Esophagus squamous epithelium (tissue), 5 donors: ENCODE data around the gene KLF7. TPM values are rescaled to one million over a fixed set of nuclear protein-coding genes. Genes with fewer than 3 reads are reported as not detected.

Experiments used
- DNase-seq: peaks from one replicate; lab custom pipeline; 2025; lab: John Stamatoyannopoulos, UW
- H3K27ac ChIP-seq, 4 donors: fragments of 200-600 bp; sonication (generic); one replicate each; pipeline ENCODE4 v1.5.1; 2016 to 2019; ENCODE audit warnings: mild to moderate bottlenecking in 1 of 4
- H3K27me3 ChIP-seq, 4 donors: fragments of 200-600 bp; sonication (generic); 1 replicate in 3 of 4; 2 replicates in 1 of 4; pipeline versions ENCODE4 v1.5.1 to v1.6.0; 2017 to 2021; ENCODE audit warnings: antibody characterized with exemption in 1 of 4
- H3K36me3 ChIP-seq, 3 donors: fragments of 200-600 bp; sonication (generic); one replicate each; pipeline ENCODE4 v1.5.1; 2016 to 2019
- H3K4me1 ChIP-seq, 3 donors: fragments of 200-600 bp; sonication (generic); one replicate each; pipeline ENCODE4 v1.5.1; 2017 to 2019
- H3K4me3 ChIP-seq, 4 donors: fragments of 200-600 bp; sonication (generic); 1 replicate in 3 of 4; 2 replicates in 1 of 4; pipeline ENCODE4 v1.5.1; 2016 to 2019; ENCODE audit warnings: mild to moderate bottlenecking in 2 of 4, moderate library complexity in 1 of 4
- H3K9me3 ChIP-seq, 3 donors: fragments of 200-600 bp; sonication (generic); one replicate each; pipeline ENCODE4 v1.5.1; 2016 to 2019
- POLR2A ChIP-seq, 4 donors: fragments of 450-650 bp; IDR thresholded peaks; one replicate each; pipeline ENCODE4 v1.6.1; 2017; ENCODE audit warnings: antibody characterized with exemption in 4 of 4, mild to moderate bottlenecking in 4 of 4, moderate library complexity in 3 of 4
- WGBS, 2 donors: methylation state at CpG; one replicate each; pipeline ENCODE4 v1.1.5; 2018; 5-methylcytosine and 5-hydroxymethylcytosine counted together
- intact Hi-C: fragments of 100-400 bp; cut with DNase I; formaldehyde crosslinking; loops from one replicate; pipeline ENCODE4 v1.15.0; 2022
- total RNA-seq, 4 donors: library from RNA; depleted of rRNA; stranded (reverse); fragments of >200 nt; gene quantifications; one replicate each; pipeline ENCODE4 v1.1.0, GENCODE V29; 2016
- TF ChIP-seq, protein P1 (sequence below), 6 experiments: fragments of 450-650 bp in 4 of 6; fragments of 200-600 bp in 2 of 6; sonication (generic) in 2 of 6; IDR thresholded peaks; one replicate each; pipeline ENCODE4 v1.5.1; 2016 to 2019; ENCODE audit warnings: antibody characterized with exemption in 6 of 6, mild to moderate bottlenecking in 4 of 6, moderate library complexity in 4 of 6
- donor health status: DM: yes; HTN: yes; CAD: no.

The KLF7 gene
- total RNA-seq, 4 donors from 2014 or later = 6.5 to 24.8 (median 15.2) TPM

DNA sequence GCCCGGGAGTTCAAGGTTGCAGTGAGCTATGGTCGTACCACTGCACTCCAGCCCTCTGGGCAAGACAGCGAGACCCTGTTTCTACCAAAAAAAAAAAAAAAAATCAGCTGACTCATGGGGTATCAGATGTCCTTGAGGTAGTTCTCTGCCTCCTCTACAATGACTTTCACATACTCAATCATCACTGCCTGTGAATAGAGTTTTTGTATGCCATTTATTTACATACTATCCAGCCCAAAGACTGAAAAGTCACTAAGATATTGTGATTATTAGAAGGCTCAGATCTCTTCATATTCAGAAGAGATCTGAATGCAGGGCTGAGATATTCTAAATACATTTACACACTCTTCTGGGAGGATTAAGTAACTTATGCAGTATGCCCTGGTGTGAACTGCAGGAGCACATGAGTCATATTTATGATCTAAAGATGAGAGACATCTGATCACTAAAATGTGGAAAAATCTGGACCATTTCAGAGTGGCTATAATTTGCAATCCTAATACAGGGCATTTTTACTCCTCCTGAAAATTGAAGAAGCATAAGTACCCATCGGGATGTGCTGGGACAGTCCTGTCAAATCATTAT is 38.9 kb downstream of the KLF7 start:
- no peaks in the 10 kb centered on the region for H3K9me3 ChIP-seq
- intact Hi-C loops = no loop called here
- peaks cover 0 to 38% (median 15%) of the 10 kb centered on the region in 3 donors for H3K4me1 ChIP-seq
- 76 to 79% methylated on average over 4 of the region's 4 CpGs for WGBS, 2 donors
- TF ChIP-seq, protein P1, sequence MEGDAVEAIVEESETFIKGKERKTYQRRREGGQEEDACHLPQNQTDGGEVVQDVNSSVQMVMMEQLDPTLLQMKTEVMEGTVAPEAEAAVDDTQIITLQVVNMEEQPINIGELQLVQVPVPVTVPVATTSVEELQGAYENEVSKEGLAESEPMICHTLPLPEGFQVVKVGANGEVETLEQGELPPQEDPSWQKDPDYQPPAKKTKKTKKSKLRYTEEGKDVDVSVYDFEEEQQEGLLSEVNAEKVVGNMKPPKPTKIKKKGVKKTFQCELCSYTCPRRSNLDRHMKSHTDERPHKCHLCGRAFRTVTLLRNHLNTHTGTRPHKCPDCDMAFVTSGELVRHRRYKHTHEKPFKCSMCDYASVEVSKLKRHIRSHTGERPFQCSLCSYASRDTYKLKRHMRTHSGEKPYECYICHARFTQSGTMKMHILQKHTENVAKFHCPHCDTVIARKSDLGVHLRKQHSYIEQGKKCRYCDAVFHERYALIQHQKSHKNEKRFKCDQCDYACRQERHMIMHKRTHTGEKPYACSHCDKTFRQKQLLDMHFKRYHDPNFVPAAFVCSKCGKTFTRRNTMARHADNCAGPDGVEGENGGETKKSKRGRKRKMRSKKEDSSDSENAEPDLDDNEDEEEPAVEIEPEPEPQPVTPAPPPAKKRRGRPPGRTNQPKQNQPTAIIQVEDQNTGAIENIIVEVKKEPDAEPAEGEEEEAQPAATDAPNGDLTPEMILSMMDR (IDR thresholded peaks at IDR 0.05) = no peak
- no peak for TF ChIP-seq POLR2A (IDR thresholded peaks at IDR 0.05)
- DNase-seq = no peak
- no peaks in the 10 kb centered on the region for H3K27me3 ChIP-seq
- H3K36me3 ChIP-seq = peaks cover 0 to 27% (median 12%) of the 10 kb centered on the region in 3 donors
- no peak overlapping the region for H3K4me3 ChIP-seq
- no peak overlapping the region for H3K27ac ChIP-seq

DNA sequence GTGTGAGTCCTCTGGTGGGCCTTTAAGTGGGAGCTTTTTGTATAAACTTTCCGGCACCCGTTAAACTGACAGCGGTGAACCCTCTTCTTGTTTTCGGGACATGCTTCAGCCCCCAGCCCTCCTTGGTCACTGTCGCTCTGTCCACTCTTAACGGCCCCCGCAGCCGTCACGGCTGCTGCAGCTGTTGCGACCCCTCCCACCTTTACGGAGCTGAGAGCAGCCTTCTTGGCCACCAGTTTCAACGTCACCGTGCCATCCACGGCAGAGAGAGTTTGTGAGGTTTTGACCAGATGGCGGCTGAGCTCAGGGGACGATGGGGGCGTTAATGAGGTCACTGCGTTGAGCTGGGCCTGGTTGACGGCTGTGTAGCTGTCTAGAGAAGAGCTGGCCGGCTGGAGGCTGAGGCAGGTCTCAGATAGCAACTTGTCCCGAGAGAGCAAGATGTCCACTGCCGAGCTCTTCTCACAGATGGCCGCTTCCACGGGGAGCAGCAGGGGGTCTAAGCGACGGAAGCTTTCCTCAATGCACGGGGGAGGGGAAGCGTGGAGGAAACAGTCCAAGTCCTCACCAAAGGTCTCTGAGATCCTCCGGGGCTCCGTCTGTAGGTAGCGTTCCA is 41.9 kb downstream of the KLF7 start:
- H3K4me1 ChIP-seq = peaks cover 0 to 36% (median 10%) of the 10 kb centered on the region in 3 donors
- H3K36me3 ChIP-seq = peaks cover 0 to 27% (median 12%) of the 10 kb centered on the region in 3 donors
- peak overlapping the region in 1 of 4 donors; percentile 56 for H3K27ac ChIP-seq
- H3K4me3 ChIP-seq = no peak overlapping the region
- H3K9me3 ChIP-seq = no peaks in the 10 kb centered on the region
- WGBS, 2 donors = 91 to 97% methylated on average over 22 to 23 of the region's 31 CpGs
- no peaks in the 10 kb centered on the region for H3K27me3 ChIP-seq
- intact Hi-C loops = no loop called here
- TF ChIP-seq, protein P1 (IDR thresholded peaks at IDR 0.05) = no peak
- TF ChIP-seq POLR2A (IDR thresholded peaks at IDR 0.05) = no peak
- DNase-seq = no peak

DNA sequence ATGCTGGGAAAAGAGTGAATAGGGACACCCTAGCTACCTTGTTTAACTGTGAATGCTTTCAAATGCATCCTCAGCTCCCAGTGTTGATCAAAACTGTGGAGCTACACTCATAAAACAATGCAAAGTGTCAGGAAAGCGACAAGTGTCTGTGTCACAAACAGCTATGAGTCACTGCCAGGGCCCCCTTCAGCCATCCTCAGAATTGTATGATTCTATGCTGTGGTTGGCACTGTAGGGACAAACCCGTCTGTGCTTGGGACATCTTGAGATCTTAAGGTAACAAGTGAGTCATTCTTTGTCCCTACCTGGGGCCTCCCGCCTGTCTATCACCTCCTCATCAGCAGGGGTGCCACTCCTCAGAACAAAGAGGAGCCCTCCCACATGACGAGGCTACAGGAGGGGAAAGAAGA is 42.4 kb downstream of the KLF7 start:
- TF ChIP-seq POLR2A (IDR thresholded peaks at IDR 0.05) = no peak
- TF ChIP-seq, protein P1 (IDR thresholded peaks at IDR 0.05) = no peak
- H3K27me3 ChIP-seq = no peaks in the 10 kb centered on the region
- intact Hi-C loops = no loop called here
- H3K9me3 ChIP-seq = no peaks in the 10 kb centered on the region
- H3K4me1 ChIP-seq = peaks cover 0 to 36% (median 10%) of the 10 kb centered on the region in 3 donors
- H3K36me3 ChIP-seq = peaks cover 0 to 27% (median 12%) of the 10 kb centered on the region in 3 donors
- peak overlapping the region in 2 of 4 donors; percentile 18 to 56 for H3K27ac ChIP-seq
- 63 to 84% methylated on average over 2 of the region's 4 CpGs for WGBS, 2 donors
- no peak for DNase-seq
- no peak overlapping the region for H3K4me3 ChIP-seq

DNA sequence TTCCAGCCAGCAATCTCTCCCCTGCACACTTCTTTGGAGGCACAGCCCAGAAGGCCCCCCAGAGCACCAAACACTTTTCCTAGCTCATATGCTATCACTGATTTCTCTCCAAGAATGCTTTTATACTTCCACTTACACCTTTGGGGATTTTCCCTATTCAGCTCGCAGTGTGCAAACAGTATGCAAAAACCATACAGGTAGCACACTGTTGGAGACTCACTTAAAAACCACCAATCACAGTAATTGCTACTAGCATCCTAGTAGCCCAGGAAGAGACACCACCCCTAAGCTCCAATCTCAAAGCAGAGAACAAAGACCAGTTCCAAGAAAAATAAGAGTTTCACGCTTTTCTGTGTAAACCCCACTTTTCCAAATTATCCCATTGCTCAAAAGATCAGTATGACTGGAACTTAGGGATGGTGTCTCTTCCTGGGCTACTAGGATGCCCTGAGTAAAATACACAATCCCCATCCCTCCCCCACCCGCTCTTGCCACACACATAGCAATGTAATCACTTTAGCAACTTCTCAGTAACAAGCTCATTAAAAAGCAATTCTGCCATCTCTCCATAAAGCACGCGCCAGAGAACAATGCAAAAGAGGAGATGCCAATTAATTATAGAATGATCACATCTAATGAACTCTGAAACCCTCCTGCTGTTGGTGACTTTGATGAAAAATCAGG is 43.0 kb downstream of the KLF7 start:
- peaks cover 0 to 36% (median 10%) of the 10 kb centered on the region in 3 donors for H3K4me1 ChIP-seq
- no peaks in the 10 kb centered on the region for H3K27me3 ChIP-seq
- DNase-seq = no peak
- intact Hi-C loops = no loop called here
- peak overlapping the region in 2 of 4 donors; percentile 18 to 56 for H3K27ac ChIP-seq
- TF ChIP-seq, protein P1 (IDR thresholded peaks at IDR 0.05) = no peak
- TF ChIP-seq POLR2A (IDR thresholded peaks at IDR 0.05) = no peak
- 68 to 78% methylated on average over 5 of the region's 5 CpGs for WGBS, 2 donors
- H3K36me3 ChIP-seq = peaks cover 0 to 27% (median 12%) of the 10 kb centered on the region in 3 donors
- no peaks in the 10 kb centered on the region for H3K9me3 ChIP-seq
- no peak overlapping the region for H3K4me3 ChIP-seq

DNA sequence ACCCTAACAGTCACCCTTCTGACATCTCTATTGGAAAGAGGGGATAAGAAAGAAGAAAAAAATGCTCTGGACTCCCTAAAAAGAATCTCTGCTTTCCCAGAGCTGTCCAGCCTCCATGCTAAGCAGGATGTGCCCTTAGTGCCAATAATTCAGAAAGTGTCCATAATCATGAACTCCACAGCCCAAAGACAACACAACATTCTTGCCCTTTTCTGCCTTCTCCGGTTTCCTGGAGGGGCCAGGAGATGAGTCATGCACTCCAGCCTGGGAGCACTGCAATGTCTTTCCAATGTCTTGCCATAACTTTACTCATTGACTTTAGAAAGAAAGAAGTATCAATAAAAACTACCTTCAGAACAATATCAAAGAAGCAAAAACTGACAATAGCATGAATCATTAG is 44.0 kb downstream of the KLF7 start:
- DNase-seq = no peak
- 0 to 18% methylated on average over 1 of the region's 1 CpG for WGBS, 2 donors

More for the DNA sequence above, 44.0 kb downstream of the KLF7 start:
- H3K36me3 ChIP-seq = peaks cover 0 to 27% (median 12%) of the 10 kb centered on the region in 3 donors
- intact Hi-C loops = no loop called here
- H3K4me1 ChIP-seq = peaks cover 0 to 31% (median 7%) of the 10 kb centered on the region in 3 donors
- H3K27me3 ChIP-seq = no peaks in the 10 kb centered on the region
- TF ChIP-seq, protein P1 (IDR thresholded peaks at IDR 0.05) = no peak
- no peak for TF ChIP-seq POLR2A (IDR thresholded peaks at IDR 0.05)
- no peak overlapping the region for H3K4me3 ChIP-seq
- peak overlapping the region in 1 of 4 donors; percentile 48 for H3K27ac ChIP-seq
- no peaks in the 10 kb centered on the region for H3K9me3 ChIP-seq
